ENCODE data around the gene MIOX. TPM values are rescaled to one million over a fixed set of nuclear protein-coding genes. Genes with fewer than 3 reads are reported as not detected.

Gene MIOX
- total RNA-seq, 1 experiment from 2014 or later = 0.39 TPM

DNA sequence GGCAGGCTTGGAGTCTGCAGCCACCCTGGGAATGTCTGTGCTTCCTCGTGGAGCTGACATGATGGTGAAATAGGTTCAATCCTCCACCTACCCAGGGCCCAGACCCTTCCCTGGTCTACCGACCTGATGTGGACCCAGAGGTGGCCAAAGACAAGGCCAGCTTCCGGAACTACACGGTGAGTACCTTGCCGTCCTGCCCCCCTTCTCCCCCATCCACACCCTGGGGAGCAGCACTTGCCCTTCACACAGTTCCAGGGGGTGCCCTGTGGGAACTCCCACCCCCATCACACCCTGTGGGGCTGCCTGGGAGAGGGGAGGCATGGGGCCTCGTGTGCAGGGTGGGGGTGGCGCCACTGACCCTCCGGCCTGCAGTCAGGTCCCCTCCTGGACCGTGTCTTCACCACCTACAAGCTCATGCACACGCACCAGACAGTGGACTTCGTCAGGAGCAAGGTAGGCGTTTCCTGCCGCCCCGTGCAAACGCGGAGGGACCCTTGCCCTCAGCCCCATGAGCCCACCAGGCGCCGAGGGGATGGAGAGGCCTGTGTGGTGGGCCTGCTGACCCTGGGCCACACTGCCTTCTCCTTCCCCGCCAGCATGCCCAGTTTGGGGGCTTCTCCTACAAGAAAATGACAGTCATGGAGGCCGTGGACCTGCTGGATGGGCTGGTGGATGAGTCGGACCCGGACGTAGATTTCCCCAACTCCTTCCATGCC is 789 bp downstream of the MIOX start (continued):
- TF ChIP-seq, protein P1, sequence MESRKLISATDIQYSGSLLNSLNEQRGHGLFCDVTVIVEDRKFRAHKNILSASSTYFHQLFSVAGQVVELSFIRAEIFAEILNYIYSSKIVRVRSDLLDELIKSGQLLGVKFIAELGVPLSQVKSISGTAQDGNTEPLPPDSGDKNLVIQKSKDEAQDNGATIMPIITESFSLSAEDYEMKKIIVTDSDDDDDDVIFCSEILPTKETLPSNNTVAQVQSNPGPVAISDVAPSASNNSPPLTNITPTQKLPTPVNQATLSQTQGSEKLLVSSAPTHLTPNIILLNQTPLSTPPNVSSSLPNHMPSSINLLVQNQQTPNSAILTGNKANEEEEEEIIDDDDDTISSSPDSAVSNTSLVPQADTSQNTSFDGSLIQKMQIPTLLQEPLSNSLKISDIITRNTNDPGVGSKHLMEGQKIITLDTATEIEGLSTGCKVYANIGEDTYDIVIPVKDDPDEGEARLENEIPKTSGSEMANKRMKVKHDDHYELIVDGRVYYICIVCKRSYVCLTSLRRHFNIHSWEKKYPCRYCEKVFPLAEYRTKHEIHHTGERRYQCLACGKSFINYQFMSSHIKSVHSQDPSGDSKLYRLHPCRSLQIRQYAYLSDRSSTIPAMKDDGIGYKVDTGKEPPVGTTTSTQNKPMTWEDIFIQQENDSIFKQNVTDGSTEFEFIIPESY (IDR thresholded peaks at IDR 0.05; ENCODE audit: extremely low read depth, insufficient replicate concordance, low read length) = no peak
- no peak for TF ChIP-seq EZH2 (IDR thresholded peaks at IDR 0.05)
- TF ChIP-seq, protein P2, sequence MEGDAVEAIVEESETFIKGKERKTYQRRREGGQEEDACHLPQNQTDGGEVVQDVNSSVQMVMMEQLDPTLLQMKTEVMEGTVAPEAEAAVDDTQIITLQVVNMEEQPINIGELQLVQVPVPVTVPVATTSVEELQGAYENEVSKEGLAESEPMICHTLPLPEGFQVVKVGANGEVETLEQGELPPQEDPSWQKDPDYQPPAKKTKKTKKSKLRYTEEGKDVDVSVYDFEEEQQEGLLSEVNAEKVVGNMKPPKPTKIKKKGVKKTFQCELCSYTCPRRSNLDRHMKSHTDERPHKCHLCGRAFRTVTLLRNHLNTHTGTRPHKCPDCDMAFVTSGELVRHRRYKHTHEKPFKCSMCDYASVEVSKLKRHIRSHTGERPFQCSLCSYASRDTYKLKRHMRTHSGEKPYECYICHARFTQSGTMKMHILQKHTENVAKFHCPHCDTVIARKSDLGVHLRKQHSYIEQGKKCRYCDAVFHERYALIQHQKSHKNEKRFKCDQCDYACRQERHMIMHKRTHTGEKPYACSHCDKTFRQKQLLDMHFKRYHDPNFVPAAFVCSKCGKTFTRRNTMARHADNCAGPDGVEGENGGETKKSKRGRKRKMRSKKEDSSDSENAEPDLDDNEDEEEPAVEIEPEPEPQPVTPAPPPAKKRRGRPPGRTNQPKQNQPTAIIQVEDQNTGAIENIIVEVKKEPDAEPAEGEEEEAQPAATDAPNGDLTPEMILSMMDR (IDR thresholded peaks at IDR 0.05 in 2 of 3, conservative IDR thresholded peaks at IDR 0.05 in 1 of 3; ENCODE audit: borderline replicate concordance in 1 of 3, insufficient read depth in 1 of 3, low read depth in 2 of 3, low read length in 2 of 3) = no peak
- TF ChIP-seq EGR1 (IDR thresholded peaks at IDR 0.05; ENCODE audit: low read depth) = no peak

DNA sequence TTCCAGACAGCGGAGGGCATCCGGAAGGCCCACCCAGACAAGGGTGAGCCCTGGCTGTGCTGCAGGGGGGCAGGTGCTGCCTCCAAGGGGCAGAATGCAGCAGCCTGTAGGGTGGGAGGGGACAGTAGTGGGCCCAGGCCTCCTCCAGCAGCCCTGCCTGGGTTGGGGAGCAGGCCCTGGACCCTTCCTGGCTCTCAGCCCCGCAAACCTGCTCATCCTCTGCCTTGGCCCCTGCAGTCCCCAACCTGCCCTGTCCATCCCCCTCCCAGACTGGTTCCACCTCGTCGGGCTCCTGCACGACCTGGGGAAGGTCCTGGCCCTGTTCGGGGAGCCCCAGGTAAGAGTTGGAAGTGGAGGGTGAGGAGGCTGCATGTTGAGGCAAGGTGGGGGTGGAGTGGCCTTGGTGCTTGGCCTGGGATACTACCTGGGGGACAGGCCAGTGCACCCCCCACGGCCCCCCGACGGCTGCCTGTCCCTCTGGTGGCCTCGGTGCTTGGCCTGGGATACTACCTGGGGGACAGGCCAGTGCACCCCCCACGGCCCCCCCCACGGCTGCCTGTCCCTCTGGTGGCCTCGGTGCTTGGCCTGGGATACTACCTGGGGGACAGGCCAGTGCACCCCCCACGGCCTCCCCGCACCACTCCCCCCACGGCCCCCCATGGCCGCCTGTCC is 1.5 kb downstream of the MIOX start:
- TF ChIP-seq POLR2A (IDR thresholded peaks at IDR 0.05; ENCODE audit: borderline replicate concordance, extremely low read depth, insufficient read depth, insufficient read length) = no peak
- TF ChIP-seq TCF7L2 (IDR thresholded peaks at IDR 0.05; ENCODE audit: borderline replicate concordance, extremely low read depth, insufficient read depth, insufficient read length) = no peak
- TF ChIP-seq YY1 (IDR thresholded peaks at IDR 0.05; ENCODE audit: extremely low read depth, insufficient replicate concordance, low read depth, low read length) = no peak
- no peak for TF ChIP-seq EZH2 (IDR thresholded peaks at IDR 0.05)
- TF ChIP-seq EZH2phosphoT487 (IDR thresholded peaks at IDR 0.05; ENCODE audit: borderline replicate concordance) = no peak

More for the DNA sequence above, 1.5 kb downstream of the MIOX start:
- RAD21 ChIA-PET (ENCODE audit: low non-redundant PET in 1 of 2, low total read pairs in 2 of 2, uncharacterized antibody in 2 of 2, unreplicated experiment in 2 of 2) = no interaction called here
- Histone ChIP-seq H2AFZ (ENCODE audit: low read depth, low read length, poor library complexity, severe bottlenecking) (no peak overlapping the region), H3K36me3 (ENCODE audit: control insufficient read depth in 1 of 2, insufficient read depth in 2 of 2, low read length in 2 of 2) (no peaks in the 10 kb centered on the region), H3K4me3 (replicated peaks in 1 of 2; ENCODE audit: low read depth in 1 of 2, low read length in 2 of 2) (no peak overlapping the region), H3K27me3 (ENCODE audit: insufficient read depth, low read length) (no peaks in the 10 kb centered on the region), H3K4me2 (ENCODE audit: low read length) (no peak overlapping the region), H3K79me2 (ENCODE audit: insufficient read depth, low read length) (no peaks in the 10 kb centered on the region), H4K20me1 (ENCODE audit: insufficient read depth) (no peaks in the 10 kb centered on the region), H3K9ac (ENCODE audit: low read length) (no peak overlapping the region), H3K9me3 (ENCODE audit: control insufficient read depth in 1 of 2, insufficient read depth in 1 of 2, low read depth in 1 of 2, low read length in 2 of 2) (no peaks in the 10 kb centered on the region), H3K9me2 (ENCODE audit: insufficient read depth) (no peaks in the 10 kb centered on the region), H3K27ac (ENCODE audit: low read depth, low read length) (no peak overlapping the region), H3K4me1 (ENCODE audit: control insufficient read depth in 1 of 2, insufficient read depth in 2 of 2, low read length in 2 of 2) (peaks cover 6 to 19% of the 10 kb centered on the region in 2 experiments; a peak in 3 of 4 replicates)
- POLR2A ChIA-PET = no interaction called here
- DNase-seq (ENCODE audit: low read depth, low spot score) (no peak), ATAC-seq (no peak)
- no TSS peak for BruUV-seq (replicated peaks)
- intact Hi-C loops (cut with micrococcal nuclease) = no loop called here
- CTCF ChIA-PET = no interaction called here
